NCI-H524 treated with DMSO at 0.1 percent for 48 hours (cell line): ENCODE results near the gene ANTXR1.

Experiments used
- DNase-seq: peaks from one replicate; lab custom pipeline; 2025; lab: John Stamatoyannopoulos, UW

The ANTXR1 gene

GRCh38 chr2:69034122-69034521 lies 21.1 kb downstream of the ANTXR1 start:
- no peak for DNase-seq

DNA sequence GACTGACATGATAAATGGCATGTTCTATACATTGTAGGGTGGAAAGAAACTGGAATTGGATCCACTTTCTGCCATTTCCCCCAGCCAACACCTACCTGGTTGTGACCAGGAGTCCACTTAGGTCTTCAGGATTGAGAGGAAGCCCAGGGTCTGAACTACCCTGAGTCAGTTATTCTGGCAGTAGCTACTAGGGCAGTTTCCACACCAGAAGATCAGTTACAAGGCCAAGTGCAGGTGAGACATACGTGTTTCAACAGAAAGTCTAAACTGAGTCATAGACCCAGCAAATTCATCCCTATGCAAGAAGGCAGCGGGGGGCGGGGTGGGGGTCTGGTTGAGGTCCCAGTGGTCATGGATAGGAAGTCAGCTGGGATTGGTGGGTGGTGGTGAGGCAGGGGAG lies 21.9 kb downstream of the ANTXR1 start:
- DNase-seq: no peak

- DNase-seq: no peak
Measured at GRCh38 chr2:69036926-69037325, 23.9 kb downstream of the ANTXR1 start.

- no peak for DNase-seq
Measured at GRCh38 chr2:69041214-69041613, 28.2 kb downstream of the ANTXR1 start.

DNA sequence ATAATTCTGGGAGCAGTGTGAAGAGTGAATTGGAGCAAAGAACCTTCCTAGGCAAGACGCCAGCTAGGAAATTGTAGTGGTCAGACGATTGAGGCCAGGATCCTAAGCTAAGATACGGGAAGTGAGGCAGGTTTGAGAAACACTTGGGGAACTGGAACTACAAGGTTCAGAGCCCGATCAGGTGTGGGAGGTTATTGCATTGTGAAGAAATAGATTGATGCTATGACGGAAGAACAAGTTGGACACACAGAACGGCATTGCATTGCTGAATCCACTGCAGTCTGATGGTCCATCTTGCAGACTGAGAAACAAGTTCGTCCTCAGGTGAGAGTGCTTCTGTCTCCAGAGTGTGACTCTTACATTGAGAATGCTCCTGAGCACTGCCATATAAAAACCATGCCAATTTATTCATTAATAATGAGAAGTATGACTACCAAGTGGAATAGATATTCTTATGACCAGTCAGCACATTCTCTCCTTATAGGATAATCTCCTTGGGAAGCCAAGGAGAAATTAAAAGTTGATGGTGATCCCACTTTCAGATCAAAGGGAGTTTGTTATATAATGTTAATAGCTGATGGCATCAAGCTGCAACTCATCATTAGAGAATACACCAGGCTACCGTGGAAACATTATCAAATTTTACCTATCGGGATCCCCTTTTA lies 30.9 kb downstream of the ANTXR1 start:
- no peak for DNase-seq

DNA sequence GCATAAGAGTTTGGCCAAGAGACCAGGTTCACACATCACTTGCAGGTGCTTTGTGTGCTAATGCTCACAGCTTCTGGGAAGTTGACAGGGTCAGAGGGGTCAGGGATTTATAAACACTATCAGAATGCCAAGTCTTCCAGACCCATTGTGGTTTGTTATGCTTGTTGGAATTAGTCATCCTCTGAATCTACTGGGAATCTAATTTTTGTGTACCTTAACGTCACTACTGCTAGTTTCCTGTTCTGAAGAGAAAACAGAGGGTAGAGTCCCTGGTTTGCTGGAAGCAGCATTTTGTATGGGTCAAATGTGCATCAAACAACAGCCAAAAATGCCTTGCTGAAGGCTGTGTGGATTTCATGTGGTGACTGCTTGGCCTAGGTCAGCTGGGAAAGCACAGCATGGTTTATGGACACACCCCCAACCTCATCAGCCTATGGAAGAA lies 33.3 kb downstream of the ANTXR1 start:
- no peak for DNase-seq

DNA sequence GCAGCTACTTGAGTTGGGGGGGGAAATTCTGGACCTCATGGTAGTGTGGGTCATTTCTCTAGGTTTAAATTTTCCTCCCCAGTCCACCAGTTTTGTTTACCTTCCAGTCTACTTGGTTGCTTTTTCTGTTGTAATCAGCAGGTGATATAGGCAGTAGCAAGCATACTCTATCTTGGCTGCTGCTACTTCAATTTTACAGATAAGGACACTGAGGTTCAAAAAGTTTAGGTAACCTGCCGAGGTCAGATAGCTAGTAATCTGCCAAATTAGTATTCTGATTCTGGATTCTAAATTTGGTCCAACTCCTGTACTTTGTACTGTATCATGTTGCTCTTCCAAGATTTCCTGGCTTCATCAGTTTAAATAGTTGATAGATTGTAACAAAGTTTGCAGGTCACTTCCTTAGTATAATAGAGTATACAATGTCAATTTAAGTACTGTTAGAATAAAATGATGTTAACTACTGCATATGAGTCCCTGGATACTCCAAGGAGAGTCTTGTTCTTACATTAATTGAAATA lies 34.7 kb downstream of the ANTXR1 start:
- no peak for DNase-seq

GRCh38 chr2:69050802-69051201 lies 37.8 kb downstream of the ANTXR1 start:
- no peak for DNase-seq

DNA sequence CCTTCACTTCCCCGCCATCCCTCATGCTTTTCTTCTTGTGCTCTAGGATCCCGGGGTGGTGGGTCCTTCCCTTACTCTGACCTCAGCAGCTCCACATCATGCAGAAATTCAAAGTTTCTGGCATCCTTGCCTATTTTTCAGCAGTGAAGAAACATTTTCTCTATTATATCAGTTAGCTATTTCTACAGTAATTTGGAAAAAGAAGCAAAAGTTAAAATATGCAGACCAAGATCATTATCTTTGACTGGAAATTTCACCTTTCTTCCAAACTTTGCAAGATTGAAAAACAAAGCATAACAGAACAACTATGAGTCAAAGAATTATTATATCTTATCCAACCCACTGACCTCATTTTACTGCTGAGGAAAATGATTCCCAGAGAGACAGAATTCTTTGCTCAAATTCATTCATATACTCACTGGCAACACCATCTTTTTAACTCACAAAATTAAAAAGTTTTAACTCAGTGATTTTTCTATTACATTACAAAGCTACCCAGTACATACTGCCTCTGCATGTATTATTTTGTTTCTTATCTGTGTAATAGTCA lies 40.5 kb downstream of the ANTXR1 start:
- no peak for DNase-seq

GRCh38 chr2:69054431-69054830 lies 41.5 kb downstream of the ANTXR1 start:
- no peak for DNase-seq

GRCh38 chr2:69055688-69056470 lies 42.9 kb downstream of the ANTXR1 start:
- DNase-seq: no peak

DNA sequence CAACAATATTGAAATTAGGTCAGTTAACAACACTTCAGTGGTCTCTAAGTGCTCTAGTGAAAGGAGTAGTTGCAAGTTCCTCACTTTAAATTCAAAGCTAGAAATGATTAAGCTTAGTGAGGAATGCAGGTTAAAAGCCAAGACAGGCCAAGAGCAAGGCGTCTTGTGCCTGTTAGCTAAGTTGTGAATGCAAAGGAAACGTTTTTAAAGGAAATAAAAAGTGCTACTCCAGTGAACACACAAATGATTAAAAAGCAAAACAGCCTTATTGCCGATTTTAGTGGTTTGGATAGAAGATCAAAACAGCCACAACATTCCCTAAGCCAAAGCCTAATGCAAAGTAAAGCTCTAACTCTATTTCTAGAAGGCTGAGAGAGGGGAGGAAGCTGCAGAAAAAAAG lies 44.7 kb downstream of the ANTXR1 start:
- no peak for DNase-seq

DNA sequence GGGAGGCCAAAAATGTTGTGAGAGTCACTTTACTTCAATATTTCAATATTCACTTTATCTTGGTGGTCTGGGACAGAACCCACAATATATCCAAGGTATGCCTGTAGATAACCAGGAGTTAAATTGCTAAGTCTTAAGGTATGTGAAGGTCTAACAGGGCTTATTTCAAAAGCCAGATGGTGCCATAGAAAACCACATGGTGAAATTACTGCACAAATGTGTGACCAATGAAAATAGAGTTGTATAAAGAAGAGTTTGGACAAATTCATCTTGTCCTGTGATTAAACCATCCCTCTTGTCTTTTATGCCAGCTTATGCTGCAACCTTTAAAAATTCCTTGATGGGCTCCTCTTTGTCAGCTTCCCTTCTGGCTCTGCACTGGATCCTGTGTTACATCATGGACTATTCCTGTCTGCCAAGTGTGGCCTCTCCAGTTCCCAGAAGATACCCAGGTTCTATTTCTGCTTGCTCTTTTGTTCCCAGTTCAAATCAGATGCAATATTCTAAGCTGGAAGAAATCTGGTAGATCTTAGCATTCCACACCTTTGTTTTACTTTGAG lies 46.8 kb downstream of the ANTXR1 start:
- no peak for DNase-seq

DNA sequence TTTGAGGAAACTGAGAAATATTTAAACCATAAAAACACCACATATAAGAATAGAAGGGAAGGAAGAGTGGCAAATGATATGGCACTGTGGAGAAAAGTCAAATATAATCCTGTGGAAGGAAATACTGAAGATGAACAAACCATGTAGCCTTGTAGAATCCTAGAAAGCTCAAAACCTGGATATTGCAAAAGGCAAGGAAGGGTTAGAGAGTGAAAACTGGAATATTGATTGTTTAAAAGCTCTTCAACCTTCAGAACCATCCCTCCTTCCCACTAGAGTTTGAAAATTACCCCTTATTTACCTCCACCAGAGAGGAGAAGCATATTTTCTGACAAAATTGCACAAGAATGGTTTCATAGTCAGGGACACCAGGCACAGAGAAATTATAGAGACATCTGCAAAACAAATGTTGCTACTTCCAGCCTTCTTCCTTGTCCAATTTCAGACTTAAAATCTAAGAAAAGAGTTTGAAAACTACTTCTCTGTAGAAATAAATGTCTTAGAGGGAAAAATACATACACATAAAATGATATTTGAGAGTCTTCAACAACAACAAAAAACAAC lies 48.0 kb downstream of the ANTXR1 start:
- no peak for DNase-seq

DNA sequence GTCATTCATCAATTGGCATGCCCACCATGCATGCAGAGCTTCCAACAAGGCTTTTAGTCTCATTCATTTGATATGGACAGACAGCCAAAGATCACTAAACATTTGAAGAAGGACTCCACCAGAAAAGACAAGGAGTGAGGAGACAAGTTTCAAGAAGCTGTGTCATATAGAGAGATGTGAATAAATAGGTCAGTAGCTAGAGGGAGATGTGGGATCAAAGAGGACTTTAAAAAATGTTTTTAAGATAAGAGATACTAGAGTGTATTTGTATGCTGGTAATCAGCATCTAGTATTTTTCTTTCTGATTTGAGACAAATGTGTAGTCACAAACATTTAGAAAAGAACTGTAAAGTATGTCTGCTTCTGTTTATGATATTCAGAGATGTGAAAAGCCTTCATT lies 48.5 kb downstream of the ANTXR1 start:
- no peak for DNase-seq

DNA sequence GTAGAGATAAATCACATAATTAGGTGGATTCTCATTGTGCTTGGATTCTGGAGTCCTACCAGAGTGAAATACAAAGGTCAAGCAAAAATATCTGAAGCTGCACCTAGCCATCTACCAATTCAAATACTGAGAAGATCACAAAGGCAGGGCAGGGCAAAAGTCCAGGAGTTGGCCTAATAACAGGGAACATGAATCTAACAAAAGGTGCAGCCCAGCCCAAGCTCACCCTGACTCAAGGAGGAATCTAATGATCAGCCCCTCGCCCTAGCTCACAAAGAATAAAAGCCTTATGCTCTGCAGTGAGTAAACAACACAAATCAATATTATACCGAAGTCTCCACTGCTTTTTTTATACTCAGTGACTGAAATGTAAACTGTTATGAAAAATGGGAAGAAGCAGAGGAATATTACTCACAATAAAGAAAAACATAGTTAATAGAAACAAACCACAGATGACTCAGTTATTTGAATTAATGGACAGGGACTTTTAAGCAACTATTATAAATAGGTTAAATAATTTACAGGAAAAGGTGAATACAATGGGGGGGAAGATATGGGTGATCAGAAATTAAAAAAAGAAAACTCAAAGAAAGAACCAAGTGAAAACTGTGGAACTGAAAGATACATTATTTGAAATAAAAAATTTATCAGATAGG lies 49.5 kb downstream of the ANTXR1 start:
- DNase-seq: no peak

- no peak for DNase-seq
Measured at GRCh38 chr2:69065735-69066336, 52.9 kb downstream of the ANTXR1 start.

GRCh38 chr2:69067026-69067630 lies 54.1 kb downstream of the ANTXR1 start:
- DNase-seq: no peak

GRCh38 chr2:69067866-69068265 lies 54.9 kb downstream of the ANTXR1 start:
- DNase-seq: no peak

GRCh38 chr2:69070969-69071368 lies 58.0 kb downstream of the ANTXR1 start:
- no peak for DNase-seq

GRCh38 chr2:69073928-69074570 lies 61.1 kb downstream of the ANTXR1 start:
- no peak for DNase-seq
